Endothelial cell (in vitro differentiated cells): ENCODE results near the gene PPP1R9A. TPM values are rescaled to one million over a fixed set of nuclear protein-coding genes. Genes with fewer than 3 reads are reported as not detected.

ENCODE experiments used
- DNase-seq: peaks from one replicate; pipeline ENCODE4 v3.0.0; 2021; ENCODE audit warnings: low spot score
- H3K27ac Mint-ChIP-seq: one replicate; pipeline ENCODE4 v1.8.0; 2021; ENCODE audit warnings: mixed read lengths, inconsistent platforms; ENCODE audit not compliant: unreplicated experiment
- H3K27me3 Mint-ChIP-seq: one replicate; pipeline ENCODE4 v1.8.0; 2021; ENCODE audit warnings: mild to moderate bottlenecking, moderate library complexity, mixed read lengths, inconsistent platforms; ENCODE audit not compliant: unreplicated experiment
- H3K36me3 Mint-ChIP-seq: one replicate; pipeline ENCODE4 v1.8.0; 2021; ENCODE audit warnings: mild to moderate bottlenecking, low read depth, mixed read lengths, inconsistent platforms; ENCODE audit not compliant: unreplicated experiment
- H3K4me1 Mint-ChIP-seq: one replicate; pipeline ENCODE4 v1.8.0; 2021; ENCODE audit warnings: mild to moderate bottlenecking, mixed read lengths, inconsistent platforms; ENCODE audit not compliant: unreplicated experiment
- H3K4me3 Mint-ChIP-seq: one replicate; pipeline ENCODE4 v1.8.0; 2021; ENCODE audit warnings: mild to moderate bottlenecking, mixed read lengths, inconsistent platforms; ENCODE audit not compliant: unreplicated experiment
- H3K9me3 Mint-ChIP-seq: one replicate; pipeline ENCODE4 v1.8.0; 2021; ENCODE audit warnings: mixed read lengths, inconsistent platforms; ENCODE audit not compliant: unreplicated experiment
- total RNA-seq: library from RNA; stranded (reverse); fragmentation: NEBNext Ultra II Directional; extraction: Animal tissue kit (Norgen Biotek cat#: 25700); gene quantifications from one replicate; pipeline ENCODE4 v1.2.1, GENCODE V29; 2021; ENCODE audit not compliant: unreplicated experiment
- TF ChIP-seq, protein P1 (sequence below): fragments of 200-600 bp; sonication (generic); IDR thresholded peaks from one replicate; pipeline ENCODE4 v1.5.0; 2021; ENCODE audit warnings: antibody characterized with exemption; ENCODE audit not compliant: unreplicated experiment

PPP1R9A gene
- total RNA-seq, 1 donor from 2014 or later, result 22.2 TPM

DNA sequence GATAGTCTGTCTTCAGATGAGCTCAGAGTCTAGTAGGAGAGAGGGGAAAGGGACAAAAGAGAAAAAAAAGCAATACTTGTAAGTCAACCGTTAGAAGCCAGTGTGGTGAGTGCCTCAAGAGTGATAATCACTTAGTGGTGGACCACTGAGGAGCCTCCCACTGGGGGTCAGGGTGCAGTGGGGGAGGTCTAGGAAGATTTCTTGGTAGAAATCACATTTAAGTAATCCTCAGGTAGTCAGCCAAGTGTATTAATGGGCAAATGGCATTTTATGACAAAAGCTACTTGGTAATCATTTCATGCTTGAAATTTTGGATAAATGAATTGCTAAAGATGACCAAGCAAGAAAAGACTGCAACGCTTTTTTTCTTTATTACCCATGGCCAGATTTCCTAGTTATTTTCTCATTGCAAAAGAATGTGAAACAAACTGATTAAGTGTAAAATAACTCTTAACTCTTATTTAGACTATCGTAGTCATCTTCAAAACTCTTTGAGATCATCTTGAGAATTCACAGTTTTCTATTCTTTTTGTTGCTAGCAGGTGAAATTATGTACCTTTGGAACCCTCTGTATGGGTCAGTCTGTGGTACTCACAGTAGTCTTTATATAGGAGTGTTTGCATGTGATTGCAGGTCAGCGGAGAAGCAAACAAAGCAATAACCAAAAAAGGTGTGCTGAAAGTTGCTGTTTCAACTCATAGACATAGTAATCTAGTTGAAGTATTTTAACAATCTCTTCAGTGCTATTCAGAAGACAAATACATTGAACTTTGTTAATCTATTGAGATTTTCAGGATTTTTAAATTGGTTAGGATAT, 63.9 kb downstream of the PPP1R9A start:
- TF ChIP-seq, protein P1, sequence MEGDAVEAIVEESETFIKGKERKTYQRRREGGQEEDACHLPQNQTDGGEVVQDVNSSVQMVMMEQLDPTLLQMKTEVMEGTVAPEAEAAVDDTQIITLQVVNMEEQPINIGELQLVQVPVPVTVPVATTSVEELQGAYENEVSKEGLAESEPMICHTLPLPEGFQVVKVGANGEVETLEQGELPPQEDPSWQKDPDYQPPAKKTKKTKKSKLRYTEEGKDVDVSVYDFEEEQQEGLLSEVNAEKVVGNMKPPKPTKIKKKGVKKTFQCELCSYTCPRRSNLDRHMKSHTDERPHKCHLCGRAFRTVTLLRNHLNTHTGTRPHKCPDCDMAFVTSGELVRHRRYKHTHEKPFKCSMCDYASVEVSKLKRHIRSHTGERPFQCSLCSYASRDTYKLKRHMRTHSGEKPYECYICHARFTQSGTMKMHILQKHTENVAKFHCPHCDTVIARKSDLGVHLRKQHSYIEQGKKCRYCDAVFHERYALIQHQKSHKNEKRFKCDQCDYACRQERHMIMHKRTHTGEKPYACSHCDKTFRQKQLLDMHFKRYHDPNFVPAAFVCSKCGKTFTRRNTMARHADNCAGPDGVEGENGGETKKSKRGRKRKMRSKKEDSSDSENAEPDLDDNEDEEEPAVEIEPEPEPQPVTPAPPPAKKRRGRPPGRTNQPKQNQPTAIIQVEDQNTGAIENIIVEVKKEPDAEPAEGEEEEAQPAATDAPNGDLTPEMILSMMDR, result no peak
- Mint-ChIP-seq H3K36me3 (no peaks in the 10 kb centered on the region), H3K27ac (no peak overlapping the region), H3K4me3 (no peak overlapping the region), H3K4me1 (peaks cover 14% of the 10 kb centered on the region), H3K27me3 (no peaks in the 10 kb centered on the region), H3K9me3 (no peaks in the 10 kb centered on the region)
- no peak for DNase-seq

DNA sequence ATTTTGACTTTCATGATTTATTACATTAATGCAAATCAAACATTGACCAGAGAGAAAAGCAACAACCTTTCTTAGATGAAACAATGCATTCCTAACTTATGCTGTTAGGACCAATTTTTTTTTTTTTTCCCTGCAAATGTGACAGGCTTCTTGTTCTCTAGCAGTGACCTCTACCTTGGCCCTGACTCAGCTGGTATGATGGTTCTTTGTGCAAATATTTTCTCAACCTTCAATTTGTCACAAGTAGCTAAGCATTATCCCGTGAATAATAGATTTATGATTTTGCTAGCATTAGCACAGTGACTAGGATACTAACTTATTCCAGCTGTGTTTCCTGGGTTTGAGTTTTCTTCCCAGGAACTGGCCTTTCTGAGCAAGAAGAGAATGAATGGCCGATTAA, 64.9 kb downstream of the PPP1R9A start:
- Mint-ChIP-seq H3K4me1 (peaks cover 14% of the 10 kb centered on the region), H3K9me3 (no peaks in the 10 kb centered on the region), H3K27me3 (no peaks in the 10 kb centered on the region), H3K27ac (no peak overlapping the region), H3K36me3 (no peaks in the 10 kb centered on the region), H3K4me3 (no peak overlapping the region)
- no peak for DNase-seq
- TF ChIP-seq, protein P1, result no peak

DNA sequence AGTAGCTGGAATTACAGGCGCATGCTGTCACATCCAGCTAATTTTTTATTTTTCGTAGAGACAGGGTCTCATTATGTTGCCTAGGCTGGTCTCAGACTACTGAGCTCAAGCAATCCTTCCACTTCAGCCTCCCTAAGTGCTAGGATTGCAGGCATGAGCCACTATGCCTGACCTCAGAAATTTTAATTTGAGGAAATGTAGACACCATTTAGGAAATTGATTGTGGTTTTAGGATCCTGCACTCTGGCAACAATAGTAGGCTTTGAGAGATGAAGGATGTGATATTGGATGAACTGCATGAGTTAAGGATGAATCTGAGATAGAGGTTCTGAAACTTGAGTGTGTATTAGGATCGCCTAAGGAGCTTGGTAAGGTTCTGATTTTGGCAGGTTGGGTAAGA, 66.5 kb downstream of the PPP1R9A start:
- TF ChIP-seq, protein P1, result no peak
- Mint-ChIP-seq H3K27ac (no peak overlapping the region), H3K4me1 (peaks cover 14% of the 10 kb centered on the region), H3K27me3 (no peaks in the 10 kb centered on the region), H3K36me3 (no peaks in the 10 kb centered on the region), H3K4me3 (no peak overlapping the region), H3K9me3 (no peaks in the 10 kb centered on the region)
- DNase-seq, result no peak

DNA sequence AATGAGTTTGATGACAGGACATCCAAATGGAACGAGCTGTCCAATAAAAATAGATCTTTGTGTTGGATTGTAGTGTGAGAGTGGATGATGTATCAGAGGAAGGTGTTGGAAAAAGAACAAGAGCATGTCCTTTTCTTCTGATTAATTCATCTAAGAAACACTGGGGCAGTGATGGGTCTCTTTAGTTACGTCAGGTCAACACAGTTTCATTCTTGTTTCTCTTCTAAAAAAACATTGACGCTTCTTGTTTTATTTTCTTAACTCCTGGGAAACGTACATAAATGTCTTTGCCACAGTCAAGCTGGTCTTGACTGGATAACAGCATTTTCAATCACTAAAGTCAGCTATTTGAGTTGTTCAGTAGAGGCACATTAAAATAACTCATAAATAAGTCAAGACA, 67.0 kb downstream of the PPP1R9A start:
- H3K27me3 Mint-ChIP-seq, result no peaks in the 10 kb centered on the region
- H3K4me3 Mint-ChIP-seq, result no peak overlapping the region

DNA sequence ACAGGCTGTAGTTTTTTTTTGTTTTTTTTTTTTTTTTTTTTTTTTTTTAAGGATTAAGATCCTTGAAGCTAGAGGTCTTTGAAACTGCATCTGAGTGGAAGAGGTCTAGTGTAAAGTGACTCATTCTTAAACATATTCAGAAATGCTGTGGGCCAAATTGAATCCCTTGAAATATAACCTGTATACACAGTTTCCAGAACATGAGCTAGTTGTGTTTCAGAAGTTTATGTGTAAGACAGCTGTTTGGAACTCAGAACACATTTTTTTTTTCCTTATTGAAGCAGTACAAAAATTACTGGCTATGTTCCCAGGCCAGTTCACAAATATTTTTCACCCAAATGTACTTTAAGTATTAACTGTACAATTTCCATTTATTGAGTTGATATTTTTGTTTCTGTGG, 67.9 kb downstream of the PPP1R9A start:
- TF ChIP-seq, protein P1, result no peak
- no peaks in the 10 kb centered on the region for H3K36me3 Mint-ChIP-seq
- no peak for DNase-seq

More for the DNA sequence above, 67.0 kb downstream of the PPP1R9A start:
- TF ChIP-seq, protein P1, result no peak
- Mint-ChIP-seq H3K4me1 (peaks cover 14% of the 10 kb centered on the region), H3K9me3 (no peaks in the 10 kb centered on the region), H3K36me3 (no peaks in the 10 kb centered on the region), H3K27ac (no peak overlapping the region)
- no peak for DNase-seq

More for the DNA sequence above, 67.9 kb downstream of the PPP1R9A start:
- no peaks in the 10 kb centered on the region for H3K9me3 Mint-ChIP-seq
- H3K4me1 Mint-ChIP-seq, result peaks cover 14% of the 10 kb centered on the region
- no peak overlapping the region for H3K27ac Mint-ChIP-seq
- no peak overlapping the region for H3K4me3 Mint-ChIP-seq
- no peaks in the 10 kb centered on the region for H3K27me3 Mint-ChIP-seq
